ENCODE data around the gene TENM3. TPM values are rescaled to one million over a fixed set of nuclear protein-coding genes. Genes with fewer than 3 reads are reported as not detected.

TENM3 gene
- total and polyA plus RNA-seq, 2 of the 8 experiments (the other 6 are each of a cell fraction or from before 2014, with no cell fraction given): 36.9 to 69.3 TPM

DNA sequence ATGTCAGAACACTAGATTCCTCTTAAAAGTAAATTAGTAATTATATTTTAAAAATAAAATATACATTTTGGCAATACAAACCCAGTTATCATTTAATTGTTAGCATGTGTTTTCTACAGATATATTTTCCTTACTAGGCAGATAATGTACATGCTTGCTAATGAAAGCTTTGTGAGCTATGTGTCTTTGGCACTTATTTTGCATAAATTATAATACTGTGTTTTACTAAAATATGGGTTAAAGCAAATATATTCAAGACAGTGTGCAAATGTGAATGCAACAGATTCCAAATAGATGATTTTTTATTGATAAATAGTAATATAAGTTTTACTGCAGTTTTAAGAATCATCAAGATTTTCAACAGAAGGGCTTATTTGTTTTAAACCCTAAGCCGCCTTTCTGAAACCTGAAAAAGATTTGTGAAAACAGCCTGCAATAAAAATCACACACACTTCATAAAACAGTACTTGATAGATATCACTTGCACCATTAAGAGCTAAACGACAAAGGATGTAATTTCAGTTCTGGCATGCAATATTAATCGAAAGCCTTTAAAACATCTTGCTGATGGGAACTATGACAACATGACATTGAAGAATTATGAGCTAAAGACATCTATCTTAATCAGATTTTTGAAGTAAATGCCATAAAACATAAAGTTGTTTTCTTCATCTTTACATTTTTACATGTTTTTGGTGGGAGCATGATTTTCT is 340.7 kb downstream of the TENM3 start (continued):
- TF ChIP-seq FOSL1 (IDR thresholded peaks at IDR 0.05; ENCODE audit: insufficient read depth, low read depth, low read length): no peak
- TF ChIP-seq RBBP5 (IDR thresholded peaks at IDR 0.05; ENCODE audit: borderline replicate concordance, low read depth, low read length): no peak
- no peak for TF ChIP-seq KDM1A (IDR thresholded peaks at IDR 0.05; ENCODE audit: borderline replicate concordance, low read length)
- TF ChIP-seq ASH2L (IDR thresholded peaks at IDR 0.05; ENCODE audit: low read length): no peak
- no peak for TF ChIP-seq POU5F1 (IDR thresholded peaks at IDR 0.05; ENCODE audit: low read depth, low read length)
- no peak for TF ChIP-seq CHD1 (IDR thresholded peaks at IDR 0.05; ENCODE audit: low read depth, low read length)
- TF ChIP-seq TCF12 (IDR thresholded peaks at IDR 0.05; ENCODE audit: low read depth, low read length): no peak
- TF ChIP-seq, protein P1, sequence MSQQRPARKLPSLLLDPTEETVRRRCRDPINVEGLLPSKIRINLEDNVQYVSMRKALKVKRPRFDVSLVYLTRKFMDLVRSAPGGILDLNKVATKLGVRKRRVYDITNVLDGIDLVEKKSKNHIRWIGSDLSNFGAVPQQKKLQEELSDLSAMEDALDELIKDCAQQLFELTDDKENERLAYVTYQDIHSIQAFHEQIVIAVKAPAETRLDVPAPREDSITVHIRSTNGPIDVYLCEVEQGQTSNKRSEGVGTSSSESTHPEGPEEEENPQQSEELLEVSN (IDR thresholded peaks at IDR 0.05): no peak
